ENCODE data around the gene SNCB.

Gene SNCB

GRCh38 chr5:176626876-176627236 is 3.5 kb downstream of the SNCB start:
- peaks cover 96% of the 10 kb centered on the region for H3K27me3 Mint-ChIP-seq (ENCODE audit: low read depth)
- H3K4me1 Mint-ChIP-seq: no peaks in the 10 kb centered on the region
- no peaks in the 10 kb centered on the region for H3K36me3 Mint-ChIP-seq (ENCODE audit: low read depth)
- TF ChIP-seq CTCF (IDR thresholded peaks at IDR 0.05; ENCODE audit: unreplicated experiment in 3 of 3): no peak
- no peak overlapping the region for H3K27ac Mint-ChIP-seq
- H3K4me3 Mint-ChIP-seq: no peak overlapping the region
- no peaks in the 10 kb centered on the region for H3K9me3 Mint-ChIP-seq

GRCh38 chr5:176625966-176626875 is 4.1 kb downstream of the SNCB start:
- H3K36me3 Mint-ChIP-seq (ENCODE audit: low read depth): no peaks in the 10 kb centered on the region
- no peak overlapping the region for H3K27ac Mint-ChIP-seq
- no peaks in the 10 kb centered on the region for H3K4me1 Mint-ChIP-seq
- no peak overlapping the region for H3K4me3 Mint-ChIP-seq
- H3K27me3 Mint-ChIP-seq (ENCODE audit: low read depth): peaks cover 96% of the 10 kb centered on the region
- no peaks in the 10 kb centered on the region for H3K9me3 Mint-ChIP-seq
- TF ChIP-seq CTCF (IDR thresholded peaks at IDR 0.05; ENCODE audit: unreplicated experiment in 3 of 3): no peak

GRCh38 chr5:176625512-176625911 is 4.8 kb downstream of the SNCB start:
- H3K36me3 Mint-ChIP-seq (ENCODE audit: low read depth): no peaks in the 10 kb centered on the region
- H3K9me3 Mint-ChIP-seq: no peaks in the 10 kb centered on the region
- no peak overlapping the region for H3K27ac Mint-ChIP-seq
- H3K4me1 Mint-ChIP-seq: no peaks in the 10 kb centered on the region
- no peak for TF ChIP-seq CTCF (IDR thresholded peaks at IDR 0.05; ENCODE audit: unreplicated experiment in 3 of 3)
- no peak overlapping the region for H3K4me3 Mint-ChIP-seq
- H3K27me3 Mint-ChIP-seq (ENCODE audit: low read depth): peaks cover 96% of the 10 kb centered on the region

- Mint-ChIP-seq H3K9me3 (no peaks in the 10 kb centered on the region), H3K36me3 (ENCODE audit: low read depth) (no peaks in the 10 kb centered on the region), H3K4me3 (no peak overlapping the region), H3K27me3 (ENCODE audit: low read depth) (peaks cover 99% of the 10 kb centered on the region), H3K27ac (no peak overlapping the region), H3K4me1 (no peaks in the 10 kb centered on the region)
- TF ChIP-seq CTCF (IDR thresholded peaks at IDR 0.05; ENCODE audit: unreplicated experiment in 3 of 3): no peak
Measured at GRCh38 chr5:176624938-176625337, 5.4 kb downstream of the SNCB start.

GRCh38 chr5:176624142-176624541 is 6.2 kb downstream of the SNCB start:
- Mint-ChIP-seq H3K27ac (no peak overlapping the region), H3K9me3 (no peaks in the 10 kb centered on the region), H3K4me1 (no peaks in the 10 kb centered on the region), H3K36me3 (ENCODE audit: low read depth) (no peaks in the 10 kb centered on the region), H3K27me3 (ENCODE audit: low read depth) (peaks cover 99% of the 10 kb centered on the region), H3K4me3 (no peak overlapping the region)
- TF ChIP-seq CTCF (IDR thresholded peaks at IDR 0.05; ENCODE audit: unreplicated experiment in 3 of 3): no peak

- Mint-ChIP-seq H3K36me3 (ENCODE audit: low read depth) (no peaks in the 10 kb centered on the region), H3K4me1 (no peaks in the 10 kb centered on the region), H3K9me3 (no peaks in the 10 kb centered on the region)
Measured at GRCh38 chr5:176621661-176622079, 8.7 kb downstream of the SNCB start.

More at GRCh38 chr5:176621661-176622079, 8.7 kb downstream of the SNCB start:
- Mint-ChIP-seq H3K27me3 (ENCODE audit: low read depth) (peaks cover 99% of the 10 kb centered on the region), H3K4me3 (no peak overlapping the region), H3K27ac (no peak overlapping the region)
- TF ChIP-seq CTCF (IDR thresholded peaks at IDR 0.05; ENCODE audit: unreplicated experiment in 3 of 3): no peak
